Panc1 (cell line): ENCODE data around the gene COL4A1. TPM values are rescaled to one million over a fixed set of nuclear protein-coding genes. Genes with fewer than 3 reads are reported as not detected.

Experiments
- ATAC-seq: fragments of 200-7000 bp; cut with Tn5 transposase; 2 replicates; pipeline ENCODE4 v1.9.1; 2020; ENCODE audit warnings: mild to moderate bottlenecking, moderate library complexity
- BruUV-seq: library from RNA; stranded (reverse); fragments of 400-500 nt; replicated peaks from 2 replicates; lab custom pipeline; 2021; lab: Mats Ljungman, UMichigan
- CTCF ChIA-PET: fragments of 300-600 bp; sonication (Branson Sonifier 250); formaldehyde crosslinking; loops from one replicate; lab custom pipeline; 2022; ENCODE audit warnings: antibody characterized with exemption; lab: Charles Lee
- POLR2A ChIA-PET: fragments of 300-600 bp; sonication (Branson Sonifier 250); formaldehyde crosslinking; loops from one replicate; lab custom pipeline; 2022; ENCODE audit warnings: antibody characterized with exemption; lab: Charles Lee
- DNase-seq: peaks from one replicate; pipeline ENCODE4 v3.0.0-alpha.2; 2010; ENCODE audit warnings: low read depth, low spot score
- H3K27ac ChIP-seq: 2 replicates; pipeline ENCODE4 v1.5.1; 2011; ENCODE audit warnings: mild to moderate bottlenecking, low read length, inconsistent platforms
- H3K27me3 ChIP-seq: fragments of 200-500 bp; sonication (Bioruptor generic); 2 replicates; pipeline ENCODE4 v1.6.0; 2014; ENCODE audit warnings: low read length, inconsistent platforms; ENCODE audit not compliant: control insufficient read depth, insufficient read depth
- H3K36me3 ChIP-seq: fragments of 200-500 bp; sonication (Bioruptor generic); 2 replicates; pipeline ENCODE4 v1.5.1; 2014; ENCODE audit warnings: inconsistent platforms, mild to moderate bottlenecking, low read length, moderate library complexity; ENCODE audit not compliant: control insufficient read depth, insufficient read depth
- H3K4me1 ChIP-seq: 2 replicates; pipeline ENCODE4 v1.5.1; 2011; ENCODE audit warnings: inconsistent platforms, mild to moderate bottlenecking, low read length, moderate library complexity; ENCODE audit not compliant: control insufficient read depth, insufficient read depth
- H3K4me3 ChIP-seq, 2 experiments: 2 replicates each; pipeline ENCODE4 v1.5.1; 2011 to 2012; ENCODE audit warnings: low read depth in 2 of 2, low read length in 2 of 2, mild to moderate bottlenecking in 2 of 2, inconsistent platforms in 1 of 2, moderate library complexity in 1 of 2
- H3K9me3 ChIP-seq: fragments of 200-500 bp; sonication (Bioruptor generic); 2 replicates; pipeline ENCODE4 v1.5.1; 2014; ENCODE audit warnings: low read depth, mild to moderate bottlenecking, inconsistent platforms, low read length, moderate library complexity; ENCODE audit not compliant: control insufficient read depth, insufficient read depth
- POLR2AphosphoS5 ChIP-seq: IDR thresholded peaks from 2 replicates; pipeline ENCODE4 v1.6.1; 2012; ENCODE audit warnings: mild to moderate bottlenecking, low read depth, low read length, moderate library complexity
- REST ChIP-seq, 2 experiments: IDR thresholded peaks; 2 replicates each; pipeline ENCODE4 v1.6.1; 2011 to 2012; ENCODE audit warnings: low read depth in 2 of 2, control low read depth in 1 of 2, low read length in 1 of 2, mild to moderate bottlenecking in 1 of 2, moderate library complexity in 1 of 2; ENCODE audit not compliant: insufficient read depth in 1 of 2
- SIN3A ChIP-seq: IDR thresholded peaks from 2 replicates; pipeline ENCODE4 v1.6.1; 2012; ENCODE audit warnings: low read depth, mild to moderate bottlenecking, low read length, moderate library complexity, borderline replicate concordance; ENCODE audit not compliant: insufficient read depth
- TCF7L2 ChIP-seq: IDR thresholded peaks from 2 replicates; pipeline ENCODE4 v1.6.1; 2011; ENCODE audit warnings: mild to moderate bottlenecking, low read depth, low read length, inconsistent platforms
- in situ Hi-C: cut with HindIII; loops from 2 replicates; pipeline ENCODE4 v1.10.0; 2016; ENCODE audit warnings: low sequenced_read_pairs, low pct_unique_long_range_greater_than_20kb
- intact Hi-C: fragments of 100-400 bp; cut with micrococcal nuclease; formaldehyde crosslinking; loops from one replicate; pipeline ENCODE4 v1.10.0; 2022; ENCODE audit not compliant: unreplicated experiment
- total RNA-seq: library from RNA; stranded (reverse); gene quantifications from one replicate; pipeline ENCODE4 v1.2.1, GENCODE V29; 2021; ENCODE audit not compliant: unreplicated experiment
- TF ChIP-seq, protein P1 (sequence below): fragments of 450-650 bp; IDR thresholded peaks from 2 replicates; pipeline ENCODE4 v1.5.1; 2017; ENCODE audit warnings: mild to moderate bottlenecking

Gene COL4A1
- total RNA-seq, 1 experiment from 2014 or later = 1.1 TPM

GRCh38 chr13:110236431-110236830, 70.5 kb downstream of the COL4A1 start:
- intact Hi-C loops = no loop called here
- ATAC-seq = no peak
- CTCF ChIA-PET = no interaction called here
- H3K4me1 ChIP-seq = no peaks in the 10 kb centered on the region
- no peak overlapping the region for H3K27ac ChIP-seq
- in situ Hi-C loops = no loop called here
- TF ChIP-seq SIN3A = no peak
- TF ChIP-seq, protein P1, sequence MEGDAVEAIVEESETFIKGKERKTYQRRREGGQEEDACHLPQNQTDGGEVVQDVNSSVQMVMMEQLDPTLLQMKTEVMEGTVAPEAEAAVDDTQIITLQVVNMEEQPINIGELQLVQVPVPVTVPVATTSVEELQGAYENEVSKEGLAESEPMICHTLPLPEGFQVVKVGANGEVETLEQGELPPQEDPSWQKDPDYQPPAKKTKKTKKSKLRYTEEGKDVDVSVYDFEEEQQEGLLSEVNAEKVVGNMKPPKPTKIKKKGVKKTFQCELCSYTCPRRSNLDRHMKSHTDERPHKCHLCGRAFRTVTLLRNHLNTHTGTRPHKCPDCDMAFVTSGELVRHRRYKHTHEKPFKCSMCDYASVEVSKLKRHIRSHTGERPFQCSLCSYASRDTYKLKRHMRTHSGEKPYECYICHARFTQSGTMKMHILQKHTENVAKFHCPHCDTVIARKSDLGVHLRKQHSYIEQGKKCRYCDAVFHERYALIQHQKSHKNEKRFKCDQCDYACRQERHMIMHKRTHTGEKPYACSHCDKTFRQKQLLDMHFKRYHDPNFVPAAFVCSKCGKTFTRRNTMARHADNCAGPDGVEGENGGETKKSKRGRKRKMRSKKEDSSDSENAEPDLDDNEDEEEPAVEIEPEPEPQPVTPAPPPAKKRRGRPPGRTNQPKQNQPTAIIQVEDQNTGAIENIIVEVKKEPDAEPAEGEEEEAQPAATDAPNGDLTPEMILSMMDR = no peak
- POLR2A ChIA-PET = no interaction called here
- H3K9me3 ChIP-seq = no peaks in the 10 kb centered on the region
- BruUV-seq = no TSS peak
- no peaks in the 10 kb centered on the region for H3K36me3 ChIP-seq
- no peak overlapping the region for H3K4me3 ChIP-seq
- H3K27me3 ChIP-seq = no peaks in the 10 kb centered on the region
- DNase-seq = no peak

DNA sequence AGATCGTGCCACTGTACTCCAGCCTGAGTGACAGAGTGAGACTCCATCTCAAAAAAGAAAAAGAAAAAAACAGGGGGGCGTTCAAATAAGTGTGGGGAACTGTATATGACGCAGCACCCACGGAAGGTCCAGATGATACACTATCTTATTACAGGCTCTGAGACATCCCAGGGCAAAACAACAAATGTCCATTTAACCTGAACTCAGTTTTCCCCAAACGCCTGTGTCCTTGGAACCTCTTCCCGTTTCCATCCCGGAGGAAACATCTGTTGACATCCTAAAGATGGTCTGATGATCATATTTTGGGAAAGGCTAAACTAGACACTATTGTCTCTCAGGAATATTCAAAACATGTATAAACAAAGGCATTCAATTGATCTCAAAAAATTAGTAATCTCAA, 72.4 kb downstream of the COL4A1 start:
- no TSS peak for BruUV-seq
- CTCF ChIA-PET = no interaction called here
- POLR2A ChIA-PET = no interaction called here
- in situ Hi-C loops (no loop called here), intact Hi-C loops (no loop called here)
- Histone ChIP-seq H3K4me3 (no peak overlapping the region), H3K27ac (no peak overlapping the region), H3K9me3 (no peaks in the 10 kb centered on the region), H3K4me1 (no peaks in the 10 kb centered on the region), H3K27me3 (no peaks in the 10 kb centered on the region), H3K36me3 (no peaks in the 10 kb centered on the region)
- no peak for ATAC-seq
- TF ChIP-seq, protein P1 = no peak
- TF ChIP-seq POLR2AphosphoS5 (no peak), SIN3A (no peak), REST (IDR thresholded peaks at IDR 0.05; ENCODE audit: insufficient read depth in 1 of 2, low read depth in 2 of 2, low read length in 1 of 2) (no peak), TCF7L2 (no peak)
- no peak for DNase-seq

DNA sequence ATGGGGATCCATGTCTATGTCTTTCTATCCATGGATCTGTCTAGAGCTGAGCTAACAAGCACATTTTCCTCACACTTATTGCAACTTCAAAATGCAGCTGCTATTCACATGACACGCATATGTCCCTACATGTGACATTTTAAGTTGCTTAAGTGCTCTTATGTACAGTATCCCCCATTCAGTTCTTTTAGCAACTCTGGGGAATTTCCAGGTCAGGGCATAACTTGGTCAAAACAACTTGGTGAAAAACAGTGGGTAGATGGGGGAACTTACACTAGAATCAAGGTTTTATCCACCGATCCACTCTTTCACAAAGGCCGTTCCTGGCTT, 73.0 kb downstream of the COL4A1 start:
- TF ChIP-seq SIN3A (no peak), REST (IDR thresholded peaks at IDR 0.05; ENCODE audit: insufficient read depth in 1 of 2, low read depth in 2 of 2, low read length in 1 of 2) (no peak), TCF7L2 (no peak), POLR2AphosphoS5 (no peak)
- TF ChIP-seq, protein P1 = no peak
- H3K27ac ChIP-seq = no peak overlapping the region
- ChIA-PET POLR2A (interaction anchor here (0.6 kb wide), 1 partner anchor 318 kb away, joined by 6 read pairs; no protein-coding TSS in a partner anchor), CTCF (no interaction called here)
- no peaks in the 10 kb centered on the region for H3K9me3 ChIP-seq
- no peaks in the 10 kb centered on the region for H3K27me3 ChIP-seq
- ATAC-seq (no peak), DNase-seq (no peak)
- no peaks in the 10 kb centered on the region for H3K4me1 ChIP-seq
- intact Hi-C loops (no loop called here), in situ Hi-C loops (no loop called here)
- no peak overlapping the region for H3K4me3 ChIP-seq
- no peaks in the 10 kb centered on the region for H3K36me3 ChIP-seq
- no TSS peak for BruUV-seq
